ENCODE results near the gene LYRM1.

- TF ChIP-seq EZH2 (IDR thresholded peaks at IDR 0.05), result no peak
- no peak for TF ChIP-seq FOXP2 (optimal IDR thresholded peaks at IDR 0.05; ENCODE audit: control extremely low read depth, extremely low read length, insufficient read depth)
- TF ChIP-seq POLR2AphosphoS5 (IDR thresholded peaks at IDR 0.05; ENCODE audit: borderline replicate concordance, low read depth, low read length), result no peak
Measured at GRCh38 chr16:20971401-20971800, 70.8 kb downstream of the LYRM1 start.
